ENCODE measurements around the gene ACER3. TPM values are rescaled to one million over a fixed set of nuclear protein-coding genes. Genes with fewer than 3 reads are reported as not detected.

The ACER3 gene
- total and polyA plus RNA-seq, 4 donors, result 1.9 to 5.9 (median 4.2) TPM

DNA sequence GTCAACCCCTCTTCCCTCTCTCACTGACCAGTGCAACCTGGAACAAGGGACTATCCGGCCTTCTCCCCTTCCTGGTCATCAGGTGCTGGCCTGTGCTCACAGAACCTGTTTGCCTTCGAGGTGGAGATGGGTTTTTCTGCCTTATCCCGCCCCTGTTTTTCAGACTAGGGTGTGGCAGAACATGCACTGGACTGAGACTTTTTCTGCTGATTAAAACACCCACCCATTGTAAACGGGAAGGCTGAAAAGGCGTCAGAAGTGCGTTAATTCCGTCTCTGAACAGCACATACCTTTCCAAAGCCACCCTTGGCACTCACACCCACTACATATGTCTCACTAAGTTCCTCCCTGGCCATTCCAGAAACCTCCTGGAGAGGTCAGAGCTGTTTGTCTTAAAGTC is 169.1 kb downstream of the ACER3 start (continued):
- TF ChIP-seq EGR1 (IDR thresholded peaks at IDR 0.05; ENCODE audit: low read depth in 2 of 2), result no peak
- TF ChIP-seq, protein P1, sequence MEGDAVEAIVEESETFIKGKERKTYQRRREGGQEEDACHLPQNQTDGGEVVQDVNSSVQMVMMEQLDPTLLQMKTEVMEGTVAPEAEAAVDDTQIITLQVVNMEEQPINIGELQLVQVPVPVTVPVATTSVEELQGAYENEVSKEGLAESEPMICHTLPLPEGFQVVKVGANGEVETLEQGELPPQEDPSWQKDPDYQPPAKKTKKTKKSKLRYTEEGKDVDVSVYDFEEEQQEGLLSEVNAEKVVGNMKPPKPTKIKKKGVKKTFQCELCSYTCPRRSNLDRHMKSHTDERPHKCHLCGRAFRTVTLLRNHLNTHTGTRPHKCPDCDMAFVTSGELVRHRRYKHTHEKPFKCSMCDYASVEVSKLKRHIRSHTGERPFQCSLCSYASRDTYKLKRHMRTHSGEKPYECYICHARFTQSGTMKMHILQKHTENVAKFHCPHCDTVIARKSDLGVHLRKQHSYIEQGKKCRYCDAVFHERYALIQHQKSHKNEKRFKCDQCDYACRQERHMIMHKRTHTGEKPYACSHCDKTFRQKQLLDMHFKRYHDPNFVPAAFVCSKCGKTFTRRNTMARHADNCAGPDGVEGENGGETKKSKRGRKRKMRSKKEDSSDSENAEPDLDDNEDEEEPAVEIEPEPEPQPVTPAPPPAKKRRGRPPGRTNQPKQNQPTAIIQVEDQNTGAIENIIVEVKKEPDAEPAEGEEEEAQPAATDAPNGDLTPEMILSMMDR (IDR thresholded peaks at IDR 0.05; ENCODE audit: low read depth, low read length, missing input control), result no peak
- TF ChIP-seq, protein P2, sequence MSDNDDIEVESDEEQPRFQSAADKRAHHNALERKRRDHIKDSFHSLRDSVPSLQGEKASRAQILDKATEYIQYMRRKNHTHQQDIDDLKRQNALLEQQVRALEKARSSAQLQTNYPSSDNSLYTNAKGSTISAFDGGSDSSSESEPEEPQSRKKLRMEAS (IDR thresholded peaks at IDR 0.05), result no peak

DNA sequence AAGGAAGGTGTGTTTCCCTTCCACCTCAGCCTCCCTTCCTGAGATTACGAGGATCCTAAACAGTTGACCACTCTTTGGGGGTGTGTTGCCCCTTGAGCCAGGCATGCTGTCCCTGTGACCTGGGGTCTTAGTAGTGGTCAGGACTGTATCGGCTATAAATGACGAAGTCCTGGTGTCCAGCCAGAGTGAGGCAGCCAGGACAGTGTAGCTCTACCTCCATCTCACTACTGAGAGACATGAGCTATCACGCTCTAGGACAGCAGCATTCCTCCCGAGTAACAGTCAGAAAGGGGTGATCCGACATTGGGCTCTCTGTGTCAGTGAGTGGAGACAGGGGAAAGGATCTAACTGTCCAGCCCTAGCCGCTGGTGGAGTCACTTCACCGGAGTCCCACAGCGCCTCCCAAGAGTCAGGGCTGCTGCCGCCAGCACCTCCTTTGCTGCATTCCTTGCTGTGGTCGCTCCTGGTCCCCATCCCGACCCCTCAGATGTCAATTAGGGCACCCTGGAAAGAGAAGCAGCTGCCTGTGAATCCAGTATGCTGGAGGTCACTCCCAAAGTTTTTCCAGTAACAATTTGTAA is 170.2 kb downstream of the ACER3 start:
- Histone ChIP-seq H3K4me3 (ENCODE audit: low read depth in 1 of 3, low read length in 3 of 3) (no peak overlapping the region), H3K9me3 (ENCODE audit: control insufficient read depth in 4 of 4, low read length in 3 of 4) (no peaks in the 10 kb centered on the region), H3K36me3 (ENCODE audit: control insufficient read depth in 4 of 4, insufficient read depth in 3 of 4, low read depth in 1 of 4, low read length in 3 of 4) (no peaks in the 10 kb centered on the region), H3K27ac (ENCODE audit: low read depth in 1 of 2, low read length in 2 of 2) (no peak overlapping the region), H3K27me3 (ENCODE audit: control insufficient read depth in 4 of 4, insufficient read depth in 4 of 4, low read length in 3 of 4) (peaks cover 0 to 9% (median 3%) of the 10 kb centered on the region in 4 donors), H3K4me1 (ENCODE audit: control insufficient read depth in 4 of 4, insufficient read depth in 4 of 4, low read length in 3 of 4) (no peaks in the 10 kb centered on the region), H3K9ac (ENCODE audit: low read depth in 1 of 2, low read length in 2 of 2) (no peak overlapping the region)
- DNase-seq (ENCODE audit: low spot score), result no peak
- TF ChIP-seq YY1 (IDR thresholded peaks at IDR 0.05), result no peak
- no peak for TF ChIP-seq JUND (IDR thresholded peaks at IDR 0.05)
- TF ChIP-seq FOXA2 (IDR thresholded peaks at IDR 0.05), result no peak
- no peak for TF ChIP-seq HNF4G (IDR thresholded peaks at IDR 0.05)
- TF ChIP-seq, protein P3, sequence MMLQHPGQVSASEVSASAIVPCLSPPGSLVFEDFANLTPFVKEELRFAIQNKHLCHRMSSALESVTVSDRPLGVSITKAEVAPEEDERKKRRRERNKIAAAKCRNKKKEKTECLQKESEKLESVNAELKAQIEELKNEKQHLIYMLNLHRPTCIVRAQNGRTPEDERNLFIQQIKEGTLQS (IDR thresholded peaks at IDR 0.05), result no peak
- TF ChIP-seq, protein P1 (IDR thresholded peaks at IDR 0.05; ENCODE audit: low read depth, low read length, missing input control), result no peak
- TF ChIP-seq SP1 (IDR thresholded peaks at IDR 0.05), result no peak
- no peak for TF ChIP-seq RAD21 (IDR thresholded peaks at IDR 0.05)
- TF ChIP-seq NR2F2 (IDR thresholded peaks at IDR 0.05), result no peak
- TF ChIP-seq, protein P4, sequence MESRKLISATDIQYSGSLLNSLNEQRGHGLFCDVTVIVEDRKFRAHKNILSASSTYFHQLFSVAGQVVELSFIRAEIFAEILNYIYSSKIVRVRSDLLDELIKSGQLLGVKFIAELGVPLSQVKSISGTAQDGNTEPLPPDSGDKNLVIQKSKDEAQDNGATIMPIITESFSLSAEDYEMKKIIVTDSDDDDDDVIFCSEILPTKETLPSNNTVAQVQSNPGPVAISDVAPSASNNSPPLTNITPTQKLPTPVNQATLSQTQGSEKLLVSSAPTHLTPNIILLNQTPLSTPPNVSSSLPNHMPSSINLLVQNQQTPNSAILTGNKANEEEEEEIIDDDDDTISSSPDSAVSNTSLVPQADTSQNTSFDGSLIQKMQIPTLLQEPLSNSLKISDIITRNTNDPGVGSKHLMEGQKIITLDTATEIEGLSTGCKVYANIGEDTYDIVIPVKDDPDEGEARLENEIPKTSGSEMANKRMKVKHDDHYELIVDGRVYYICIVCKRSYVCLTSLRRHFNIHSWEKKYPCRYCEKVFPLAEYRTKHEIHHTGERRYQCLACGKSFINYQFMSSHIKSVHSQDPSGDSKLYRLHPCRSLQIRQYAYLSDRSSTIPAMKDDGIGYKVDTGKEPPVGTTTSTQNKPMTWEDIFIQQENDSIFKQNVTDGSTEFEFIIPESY (IDR thresholded peaks at IDR 0.05), result no peak
- 76% methylated on average over 12 of the region's 12 CpGs for WGBS

DNA sequence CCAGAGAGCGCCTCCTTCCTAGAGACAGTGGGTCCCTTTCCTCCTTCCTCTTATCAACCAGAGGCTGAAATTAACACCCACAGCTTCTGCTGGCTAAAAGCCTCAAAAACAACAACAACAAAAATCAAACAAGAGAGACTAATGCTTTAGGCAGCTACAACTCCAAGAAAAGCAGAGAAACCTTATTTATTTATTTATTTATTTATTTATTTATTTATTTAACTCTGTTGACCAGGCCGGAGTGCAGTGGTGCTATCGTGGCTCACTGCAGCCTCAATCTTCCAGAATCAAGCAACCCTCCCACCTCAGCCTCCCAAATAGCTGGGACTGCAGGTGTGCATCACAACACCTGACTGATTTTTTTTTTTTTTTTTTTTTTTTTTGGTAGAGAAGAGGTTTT is 170.9 kb downstream of the ACER3 start:
- Histone ChIP-seq H3K9ac (ENCODE audit: low read depth in 1 of 2, low read length in 2 of 2) (no peak overlapping the region), H3K36me3 (ENCODE audit: control insufficient read depth in 4 of 4, insufficient read depth in 3 of 4, low read depth in 1 of 4, low read length in 3 of 4) (no peaks in the 10 kb centered on the region), H3K4me3 (ENCODE audit: low read depth in 1 of 3, low read length in 3 of 3) (no peak overlapping the region), H3K27ac (ENCODE audit: low read depth in 1 of 2, low read length in 2 of 2) (no peak overlapping the region), H3K4me1 (ENCODE audit: control insufficient read depth in 4 of 4, insufficient read depth in 4 of 4, low read length in 3 of 4) (no peaks in the 10 kb centered on the region), H3K9me3 (ENCODE audit: control insufficient read depth in 4 of 4, low read length in 3 of 4) (no peaks in the 10 kb centered on the region), H3K27me3 (ENCODE audit: control insufficient read depth in 4 of 4, insufficient read depth in 4 of 4, low read length in 3 of 4) (peaks cover 0 to 9% (median 3%) of the 10 kb centered on the region in 4 donors)
- WGBS, result 86% methylated on average over 3 of the region's 3 CpGs
- DNase-seq (ENCODE audit: low spot score), result peak; percentile 8
- TF ChIP-seq, protein P5, sequence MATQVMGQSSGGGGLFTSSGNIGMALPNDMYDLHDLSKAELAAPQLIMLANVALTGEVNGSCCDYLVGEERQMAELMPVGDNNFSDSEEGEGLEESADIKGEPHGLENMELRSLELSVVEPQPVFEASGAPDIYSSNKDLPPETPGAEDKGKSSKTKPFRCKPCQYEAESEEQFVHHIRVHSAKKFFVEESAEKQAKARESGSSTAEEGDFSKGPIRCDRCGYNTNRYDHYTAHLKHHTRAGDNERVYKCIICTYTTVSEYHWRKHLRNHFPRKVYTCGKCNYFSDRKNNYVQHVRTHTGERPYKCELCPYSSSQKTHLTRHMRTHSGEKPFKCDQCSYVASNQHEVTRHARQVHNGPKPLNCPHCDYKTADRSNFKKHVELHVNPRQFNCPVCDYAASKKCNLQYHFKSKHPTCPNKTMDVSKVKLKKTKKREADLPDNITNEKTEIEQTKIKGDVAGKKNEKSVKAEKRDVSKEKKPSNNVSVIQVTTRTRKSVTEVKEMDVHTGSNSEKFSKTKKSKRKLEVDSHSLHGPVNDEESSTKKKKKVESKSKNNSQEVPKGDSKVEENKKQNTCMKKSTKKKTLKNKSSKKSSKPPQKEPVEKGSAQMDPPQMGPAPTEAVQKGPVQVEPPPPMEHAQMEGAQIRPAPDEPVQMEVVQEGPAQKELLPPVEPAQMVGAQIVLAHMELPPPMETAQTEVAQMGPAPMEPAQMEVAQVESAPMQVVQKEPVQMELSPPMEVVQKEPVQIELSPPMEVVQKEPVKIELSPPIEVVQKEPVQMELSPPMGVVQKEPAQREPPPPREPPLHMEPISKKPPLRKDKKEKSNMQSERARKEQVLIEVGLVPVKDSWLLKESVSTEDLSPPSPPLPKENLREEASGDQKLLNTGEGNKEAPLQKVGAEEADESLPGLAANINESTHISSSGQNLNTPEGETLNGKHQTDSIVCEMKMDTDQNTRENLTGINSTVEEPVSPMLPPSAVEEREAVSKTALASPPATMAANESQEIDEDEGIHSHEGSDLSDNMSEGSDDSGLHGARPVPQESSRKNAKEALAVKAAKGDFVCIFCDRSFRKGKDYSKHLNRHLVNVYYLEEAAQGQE (IDR thresholded peaks at IDR 0.05), result no peak
- TF ChIP-seq FOXA1 (IDR thresholded peaks at IDR 0.05), result no peak
- TF ChIP-seq GABPA (IDR thresholded peaks at IDR 0.05 in 1 of 2, conservative IDR thresholded peaks at IDR 0.05 in 1 of 2), result no peak
- TF ChIP-seq, protein P1 (IDR thresholded peaks at IDR 0.05; ENCODE audit: low read depth, low read length, missing input control), result no peak
- TF ChIP-seq FOXA2 (IDR thresholded peaks at IDR 0.05), result no peak
- TF ChIP-seq RXRA (IDR thresholded peaks at IDR 0.05), result no peak
- TF ChIP-seq EGR1 (IDR thresholded peaks at IDR 0.05; ENCODE audit: low read depth in 2 of 2), result no peak
- TF ChIP-seq JUND (IDR thresholded peaks at IDR 0.05), result no peak

All from liver (tissue), 9 donors.